ENCODE measurements around the gene TSHZ1. TPM values are rescaled to one million over a fixed set of nuclear protein-coding genes. Genes with fewer than 3 reads are reported as not detected.
A peak's percentile ranks its signal among the peaks of the same experiment; 100 is the strongest.

Gene TSHZ1
- total RNA-seq, 1 experiment from 2014 or later: 9.7 TPM

DNA sequence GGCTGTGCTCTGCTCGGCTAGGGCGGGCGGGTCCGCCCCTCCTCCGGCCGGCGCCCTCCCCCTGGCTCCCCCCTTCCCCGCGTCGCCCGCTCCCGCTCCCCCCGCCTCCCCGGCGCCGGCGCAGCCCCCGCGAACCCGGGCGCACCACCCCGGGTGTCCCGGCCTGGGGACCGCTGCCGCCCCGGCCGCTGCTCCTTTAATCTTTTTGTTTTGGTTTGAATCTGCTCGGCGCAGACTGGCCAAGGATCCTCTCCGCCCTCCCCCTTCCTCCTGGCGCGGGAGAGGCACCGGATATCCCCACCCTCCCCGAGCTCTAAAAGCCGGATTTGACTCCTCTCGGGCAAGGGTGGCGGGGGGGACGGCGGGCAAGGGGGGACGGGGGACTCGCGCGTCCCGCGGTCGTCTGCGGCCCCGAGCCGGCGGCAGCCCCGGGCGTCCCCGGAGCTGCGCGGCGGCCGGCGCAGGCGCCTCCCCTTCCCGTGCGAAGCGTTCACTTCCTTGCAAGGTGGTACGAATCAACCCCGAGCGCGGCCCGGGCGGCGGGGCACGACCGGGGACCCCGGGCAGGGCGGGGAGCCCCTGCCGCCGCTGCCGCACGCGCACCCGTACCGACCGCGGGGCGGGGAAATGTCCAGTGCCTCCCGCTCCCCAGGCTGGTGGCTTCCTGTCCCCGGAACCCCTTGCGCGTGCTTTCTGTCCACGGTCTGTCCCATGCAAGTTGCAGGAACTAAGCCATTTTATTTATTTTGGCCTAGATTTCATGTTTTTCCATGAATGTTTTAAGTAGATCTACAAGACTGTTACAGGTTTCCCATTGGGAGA lies 1.3 kb upstream of the TSHZ1 start, which contains the start of gene PTGR3:
Gene PTGR3, minus strand, starts transcription at position 11 of the 822 bp plus-strand sequence. CDS start 81 bp downstream, outside the sequence.
- Mint-ChIP-seq H3K9me3 (ENCODE audit: unreplicated experiment) (no peaks in the 10 kb centered on the region), H3K36me3 (ENCODE audit: insufficient read depth, unreplicated experiment) (peaks cover 13% of the 10 kb centered on the region), H3K27me3 (ENCODE audit: insufficient read depth, unreplicated experiment) (no peaks in the 10 kb centered on the region), H3K4me1 (ENCODE audit: insufficient read depth, unreplicated experiment) (peaks cover 40% of the 10 kb centered on the region), H3K27ac (ENCODE audit: low read depth, unreplicated experiment) (peak within 1 kb of the TSS; percentile 92), H3K4me3 (ENCODE audit: unreplicated experiment) (peak within 1 kb of the TSS; percentile 98)
- no TSS peak for BruUV-seq (replicated peaks)
- DNase-seq (ENCODE audit: unreplicated experiment): peak; percentile 90
- CTCF ChIA-PET: interaction anchor here (0.5 to 0.7 kb wide), 2 partner anchors 259 to 558 kb away, joined by 3 read pairs; no protein-coding TSS in a partner anchor
- intact Hi-C loops (cut with micrococcal nuclease): loop anchor here (2.0 to 5.0 kb wide), 3 partner anchors 199 to 518 kb away; no protein-coding TSS in a partner anchor
- no peak for TF ChIP-seq CTCF (IDR thresholded peaks at IDR 0.05; ENCODE audit: unreplicated experiment)
- POLR2A ChIA-PET: interaction anchor here (0.6 to 3.8 kb wide), 21 partner anchors 10 to 1284 kb away, joined by 3 to 28 read pairs (median 4); partner anchors contain the start of gene ZNF407

DNA sequence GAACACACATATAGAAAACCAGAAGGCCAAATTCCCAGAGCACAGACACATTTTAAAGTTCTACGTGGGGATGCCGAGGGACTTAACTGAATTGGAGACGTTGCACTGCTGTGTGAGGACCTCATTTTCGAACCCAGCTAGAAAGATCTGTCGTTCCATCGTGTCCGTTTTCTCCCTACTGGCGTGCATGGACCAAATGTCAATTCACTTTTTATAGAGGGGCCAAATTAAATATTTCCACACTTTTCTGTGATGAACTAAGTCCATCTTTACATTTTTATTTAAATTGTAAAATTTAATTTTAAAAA lies 692 bp upstream of the TSHZ1 start:
- intact Hi-C loops (cut with micrococcal nuclease): loop anchor here (2.0 to 10.0 kb wide), 9 partner anchors 37 to 1142 kb away; no protein-coding TSS in a partner anchor
- POLR2A ChIA-PET: interaction anchor here (0.8 to 3.8 kb wide), 25 partner anchors 11 to 1283 kb away, joined by 3 to 28 read pairs (median 4); partner anchors contain the start of gene ZNF407
- Mint-ChIP-seq H3K27me3 (ENCODE audit: insufficient read depth, unreplicated experiment) (no peaks in the 10 kb centered on the region), H3K27ac (ENCODE audit: low read depth, unreplicated experiment) (peak overlapping the region; percentile 92), H3K4me3 (ENCODE audit: unreplicated experiment) (peak overlapping the region; percentile 98), H3K4me1 (ENCODE audit: insufficient read depth, unreplicated experiment) (peaks cover 41% of the 10 kb centered on the region), H3K9me3 (ENCODE audit: unreplicated experiment) (no peaks in the 10 kb centered on the region), H3K36me3 (ENCODE audit: insufficient read depth, unreplicated experiment) (peaks cover 13% of the 10 kb centered on the region)
- CTCF ChIA-PET: interaction anchor here (0.5 to 1.0 kb wide), 3 partner anchors 32 to 497 kb away, joined by 3 read pairs; no protein-coding TSS in a partner anchor
- no TSS peak for BruUV-seq (replicated peaks)
- TF ChIP-seq CTCF (IDR thresholded peaks at IDR 0.05; ENCODE audit: unreplicated experiment): no peak
- DNase-seq (ENCODE audit: unreplicated experiment): peak; percentile 52

DNA sequence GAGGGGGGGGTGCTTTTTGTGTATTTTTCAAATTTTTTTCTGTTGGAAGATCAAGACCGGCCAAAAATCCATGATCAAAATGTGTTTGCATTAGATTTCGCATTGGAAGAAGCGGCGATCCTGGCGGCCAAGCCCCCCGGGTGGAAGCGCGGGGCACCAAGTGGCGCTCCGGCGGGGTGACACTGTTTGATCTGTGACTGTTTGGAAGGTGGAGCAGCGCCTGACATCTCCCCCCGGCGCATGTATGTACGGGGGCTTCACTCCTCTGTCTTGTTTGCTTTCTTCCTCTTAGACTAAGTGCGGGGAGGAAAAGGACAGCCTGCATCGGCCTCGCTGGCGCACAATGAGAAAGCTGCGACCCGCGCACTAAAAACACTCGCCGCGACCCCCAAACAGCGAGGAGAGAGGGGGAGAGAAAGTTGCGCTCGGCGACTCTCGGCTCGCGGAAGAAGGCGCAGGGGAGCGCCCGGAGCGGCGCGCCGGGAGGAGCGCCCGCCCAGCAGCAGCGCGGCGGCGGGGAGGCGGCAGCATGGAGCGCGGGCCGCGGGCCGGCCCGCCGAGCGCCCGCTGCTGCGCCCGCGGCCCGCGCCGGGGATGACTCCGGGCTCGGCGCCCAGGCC lies 515 bp downstream of the TSHZ1 start:
- intact Hi-C loops (cut with micrococcal nuclease): loop anchor here (2.0 to 10.0 kb wide), 6 partner anchors 36 to 1141 kb away; no protein-coding TSS in a partner anchor
- DNase-seq (ENCODE audit: unreplicated experiment): no peak

More for the DNA sequence above, 515 bp downstream of the TSHZ1 start:
- Mint-ChIP-seq H3K4me1 (ENCODE audit: insufficient read depth, unreplicated experiment) (peaks cover 39% of the 10 kb centered on the region), H3K27ac (ENCODE audit: low read depth, unreplicated experiment) (peak overlapping the region; percentile 92), H3K36me3 (ENCODE audit: insufficient read depth, unreplicated experiment) (peaks cover 11% of the 10 kb centered on the region), H3K4me3 (ENCODE audit: unreplicated experiment) (peak overlapping the region; percentile 98), H3K9me3 (ENCODE audit: unreplicated experiment) (no peaks in the 10 kb centered on the region), H3K27me3 (ENCODE audit: insufficient read depth, unreplicated experiment) (no peaks in the 10 kb centered on the region)
- TF ChIP-seq CTCF (IDR thresholded peaks at IDR 0.05; ENCODE audit: unreplicated experiment): no peak
- CTCF ChIA-PET: interaction anchor here (0.6 to 1.0 kb wide), 2 partner anchors 31 to 599 kb away, joined by 3 to 4 read pairs; no protein-coding TSS in a partner anchor
- no TSS peak for BruUV-seq (replicated peaks)
- POLR2A ChIA-PET: interaction anchor here (0.7 to 3.8 kb wide), 26 partner anchors 10 to 1408 kb away, joined by 3 to 28 read pairs (median 4); partner anchors contain the start of gene ZNF407
